ENCODE measurements around the gene TBC1D10A.

DNA sequence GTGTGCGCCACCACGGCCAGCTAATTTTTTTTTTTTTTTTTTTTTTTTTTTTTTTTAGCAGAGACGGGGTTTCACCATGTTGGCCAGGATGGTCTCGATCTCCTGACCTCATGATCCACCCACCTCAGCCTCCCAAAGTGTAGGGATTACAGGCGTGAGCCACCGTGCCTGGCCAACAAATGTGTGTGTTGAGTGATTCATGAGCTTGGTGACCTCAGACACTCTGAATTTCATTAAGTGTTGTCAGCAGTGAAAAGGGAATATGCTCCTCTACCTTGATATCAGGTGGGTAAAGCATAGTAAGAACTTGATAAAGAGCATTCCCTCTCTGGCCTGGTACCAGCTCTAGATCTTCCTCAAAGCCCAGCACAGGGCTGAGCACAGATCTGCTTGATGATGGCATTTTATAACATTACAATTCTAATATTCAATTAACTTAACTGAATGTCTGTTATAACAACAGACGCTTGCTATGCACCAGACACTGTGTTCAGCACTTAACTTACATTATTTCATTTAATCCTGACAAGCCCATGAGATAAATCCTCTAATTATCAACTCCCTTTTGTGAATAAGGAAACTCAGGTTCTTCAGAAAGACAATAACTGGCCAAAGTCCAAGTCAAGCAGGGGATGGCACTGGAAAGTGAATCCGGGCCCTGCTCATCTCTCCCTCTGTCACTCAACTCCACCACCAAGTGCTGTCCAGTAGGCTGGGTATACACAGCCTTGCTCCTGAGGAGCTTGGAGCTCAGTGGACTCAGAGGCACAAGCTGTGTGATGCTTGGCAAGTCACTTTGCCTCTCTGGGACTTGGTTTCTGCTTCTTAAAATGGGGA, 13.0 kb downstream of the TBC1D10A start:
- TF ChIP-seq CTCF (IDR thresholded peaks at IDR 0.05) = no peak
- TF ChIP-seq POLR2A (IDR thresholded peaks at IDR 0.05) = no peak
